ENCODE data around the gene ARL13A. TPM values are rescaled to one million over a fixed set of nuclear protein-coding genes. Genes with fewer than 3 reads are reported as not detected.

Gene ARL13A
- total and polyA plus RNA-seq, 2 of the 13 experiments (the other 11 are each of a cell fraction or from before 2014, with no cell fraction given): not detected

DNA sequence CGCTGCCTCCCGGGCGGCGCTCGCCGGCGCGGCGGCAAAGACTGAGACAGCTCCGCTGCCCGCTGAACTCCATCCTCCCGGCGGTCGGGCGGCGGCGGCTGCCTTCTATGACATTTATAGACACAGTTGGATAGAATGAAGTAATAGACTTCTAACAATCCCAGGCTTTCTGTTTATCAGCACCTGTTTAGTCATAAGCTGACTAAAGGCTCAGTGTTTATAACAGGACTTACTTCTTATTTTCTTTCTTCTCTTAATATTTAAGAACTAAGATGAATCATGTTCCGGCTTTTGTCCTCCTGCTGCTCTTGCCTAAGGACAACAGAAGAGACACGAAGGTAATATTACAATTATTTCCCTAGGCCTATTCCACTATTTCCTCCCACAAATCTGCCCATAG, 3.9 kb downstream of the ARL13A start:
- no TSS peak for BruUV-seq (replicated peaks)
- no peak overlapping the region for H3K27ac ChIP-seq (ENCODE audit: extremely low read length, insufficient read depth, low read length)

DNA sequence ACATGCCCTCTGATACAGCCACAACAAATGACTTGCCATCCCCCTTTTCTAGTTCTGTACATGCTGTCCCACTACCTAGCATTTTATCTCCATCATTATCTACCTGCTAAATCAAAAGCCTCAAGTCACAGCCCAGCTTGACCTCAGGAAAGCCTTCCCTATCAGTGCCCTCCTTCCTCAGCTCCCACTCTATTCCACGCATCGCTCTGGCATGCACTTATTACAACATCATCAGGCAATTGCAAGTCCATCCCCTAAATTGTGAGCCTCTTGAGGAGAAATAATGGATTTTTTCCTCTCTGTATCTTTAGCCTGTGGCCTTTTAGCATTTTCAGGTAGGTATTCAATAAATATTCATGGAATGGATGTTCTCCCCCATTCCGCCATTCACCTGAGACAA, 5.7 kb downstream of the ARL13A start:
- H3K9me3 ChIP-seq (ENCODE audit: low read length): no peaks in the 10 kb centered on the region
- WGBS (ENCODE audit: low lambda C conversion rate): 94% methylated on average over 3 of the region's 3 CpGs
- intact Hi-C loops (cut with micrococcal nuclease; ENCODE audit: unreplicated experiment): no loop called here
- no peaks in the 10 kb centered on the region for H3K27me3 ChIP-seq (ENCODE audit: control insufficient read depth in 1 of 2, insufficient read depth in 2 of 2, low read length in 2 of 2)
- no peak overlapping the region for H2AFZ ChIP-seq (ENCODE audit: low read length)
- H3K9ac ChIP-seq (ENCODE audit: insufficient read depth, low read depth, low read length): no peak overlapping the region
- no peaks in the 10 kb centered on the region for H3K36me3 ChIP-seq (replicated peaks in 1 of 2; ENCODE audit: control insufficient read depth in 1 of 2, insufficient read depth in 2 of 2, low read length in 2 of 2)
- ATAC-seq (no peak), FAIRE-seq (no peak), DNase-seq (ENCODE audit: low spot score) (no peak)
- in situ Hi-C loops (cut with HindIII; ENCODE audit: extremely low pct_ligation_motif_present, low pct_unique_long_range_greater_than_20kb): no loop called here
- H3K4me1 ChIP-seq (ENCODE audit: insufficient read depth, low read length): peaks cover 9% of the 10 kb centered on the region
- H3K79me2 ChIP-seq (ENCODE audit: insufficient read depth, low read length): no peaks in the 10 kb centered on the region
- ChIA-PET CTCF (ENCODE audit: low intra/inter-chr PET ratio, low total read pairs) (no interaction called here), POLR2A (no interaction called here)
- no TSS peak for BruUV-seq (replicated peaks)
- no peak overlapping the region for H3K27ac ChIP-seq (ENCODE audit: extremely low read length, insufficient read depth, low read length)
- no peaks in the 10 kb centered on the region for H4K20me1 ChIP-seq (ENCODE audit: insufficient read depth, low read length)
- no peak overlapping the region for H3K4me3 ChIP-seq (replicated peaks in 1 of 3; ENCODE audit: insufficient read depth in 1 of 3, low read depth in 2 of 3, low read length in 3 of 3)
- no peak overlapping the region for H3K4me2 ChIP-seq (ENCODE audit: low read depth, low read length)
- TF ChIP-seq ZXDC (CRISPR knock-in tag; IDR thresholded peaks at IDR 0.05): no peak
- no peak for TF ChIP-seq CEBPG (CRISPR knock-in tag; IDR thresholded peaks at IDR 0.05)
- no peak for TF ChIP-seq MTA3 (CRISPR knock-in tag; IDR thresholded peaks at IDR 0.05)
- no peak for TF ChIP-seq ZNF264 (CRISPR knock-in tag; IDR thresholded peaks at IDR 0.05)
- no peak for TF ChIP-seq RFXAP (CRISPR knock-in tag; IDR thresholded peaks at IDR 0.05; ENCODE audit: borderline replicate concordance)
- TF ChIP-seq NFRKB (IDR thresholded peaks at IDR 0.05): no peak
- TF ChIP-seq TCF12 (IDR thresholded peaks at IDR 0.05): no peak
- no peak for TF ChIP-seq TCF12 (CRISPR knock-in tag; IDR thresholded peaks at IDR 0.05)
- no peak for TF ChIP-seq PREB (CRISPR knock-in tag; IDR thresholded peaks at IDR 0.05)
- no peak for TF ChIP-seq ZNF703 (CRISPR knock-in tag; IDR thresholded peaks at IDR 0.05; ENCODE audit: borderline replicate concordance)

More for the DNA sequence above, 3.9 kb downstream of the ARL13A start:
- FAIRE-seq (no peak), DNase-seq (ENCODE audit: low spot score) (no peak), ATAC-seq (no peak)
- in situ Hi-C loops (cut with HindIII; ENCODE audit: extremely low pct_ligation_motif_present, low pct_unique_long_range_greater_than_20kb): no loop called here
- ChIA-PET POLR2A (no interaction called here), CTCF (ENCODE audit: low intra/inter-chr PET ratio, low total read pairs) (no interaction called here)
- Histone ChIP-seq H3K4me1 (ENCODE audit: insufficient read depth, low read length) (no peaks in the 10 kb centered on the region), H4K20me1 (ENCODE audit: insufficient read depth, low read length) (no peaks in the 10 kb centered on the region), H3K79me2 (ENCODE audit: insufficient read depth, low read length) (no peaks in the 10 kb centered on the region), H3K27me3 (ENCODE audit: control insufficient read depth in 1 of 2, insufficient read depth in 2 of 2, low read length in 2 of 2) (no peaks in the 10 kb centered on the region), H3K36me3 (replicated peaks in 1 of 2; ENCODE audit: control insufficient read depth in 1 of 2, insufficient read depth in 2 of 2, low read length in 2 of 2) (no peaks in the 10 kb centered on the region), H3K9me3 (ENCODE audit: low read length) (no peaks in the 10 kb centered on the region), H3K9ac (ENCODE audit: insufficient read depth, low read depth, low read length) (no peak overlapping the region), H3K4me2 (ENCODE audit: low read depth, low read length) (no peak overlapping the region), H3K4me3 (replicated peaks in 1 of 3; ENCODE audit: insufficient read depth in 1 of 3, low read depth in 2 of 3, low read length in 3 of 3) (no peak overlapping the region), H2AFZ (ENCODE audit: low read length) (no peak overlapping the region)
- 89% methylated on average over 2 of the region's 19 CpGs for WGBS (ENCODE audit: low lambda C conversion rate)
- intact Hi-C loops (cut with micrococcal nuclease; ENCODE audit: unreplicated experiment): no loop called here
- TF ChIP-seq HDAC6 (IDR thresholded peaks at IDR 0.05; ENCODE audit: low read depth, low read length) (no peak), HOXA9 (CRISPR knock-in tag; IDR thresholded peaks at IDR 0.05; ENCODE audit: borderline replicate concordance) (no peak), KAT7 (CRISPR knock-in tag; IDR thresholded peaks at IDR 0.05; ENCODE audit: borderline replicate concordance) (no peak), ESRRA (CRISPR knock-in tag; IDR thresholded peaks at IDR 0.05; ENCODE audit: low read depth) (no peak), ZNF296 (CRISPR knock-in tag; conservative IDR thresholded peaks at IDR 0.05) (no peak), MXD3 (CRISPR knock-in tag; IDR thresholded peaks at IDR 0.05) (no peak), HNRNPLL (IDR thresholded peaks at IDR 0.05; ENCODE audit: low read depth, low read length, poor library complexity, severe bottlenecking) (no peak), HHEX (CRISPR knock-in tag; IDR thresholded peaks at IDR 0.05) (no peak), RAD51 (IDR thresholded peaks at IDR 0.05; ENCODE audit: borderline replicate concordance) (no peak), ZNF232 (CRISPR knock-in tag; IDR thresholded peaks at IDR 0.05; ENCODE audit: borderline replicate concordance) (no peak), BCL6 (CRISPR knock-in tag; IDR thresholded peaks at IDR 0.05) (no peak), HOXA5 (CRISPR knock-in tag; IDR thresholded peaks at IDR 0.05) (no peak), NR2F2 (IDR thresholded peaks at IDR 0.05; ENCODE audit: borderline replicate concordance, low read depth) (no peak)
- TF ChIP-seq, protein P1, sequence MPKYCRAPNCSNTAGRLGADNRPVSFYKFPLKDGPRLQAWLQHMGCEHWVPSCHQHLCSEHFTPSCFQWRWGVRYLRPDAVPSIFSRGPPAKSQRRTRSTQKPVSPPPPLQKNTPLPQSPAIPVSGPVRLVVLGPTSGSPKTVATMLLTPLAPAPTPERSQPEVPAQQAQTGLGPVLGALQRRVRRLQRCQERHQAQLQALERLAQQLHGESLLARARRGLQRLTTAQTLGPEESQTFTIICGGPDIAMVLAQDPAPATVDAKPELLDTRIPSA (CRISPR knock-in tag; IDR thresholded peaks at IDR 0.05; ENCODE audit: borderline replicate concordance): no peak
